SU-DHL-6 (cell line): ENCODE results near the gene SPEF1.

Source experiments
- EZH2phosphoT487 ChIP-seq: fragments of 200-600 bp; sonication (generic), shearing (Covaris generic); conservative IDR thresholded peaks from 2 replicates; pipeline ENCODE4 v1.6.1; 2018; ENCODE audit warnings: mild to moderate bottlenecking, antibody characterized with exemption, low read length, moderate library complexity, mixed read lengths
- TF ChIP-seq, protein P1 (sequence below): fragments of 200-600 bp; sonication (generic); IDR thresholded peaks from one replicate; pipeline ENCODE4 v1.5.1; 2017; ENCODE audit warnings: antibody characterized with exemption, mild to moderate bottlenecking, low read length, moderate library complexity; ENCODE audit not compliant: insufficient read depth, poor library complexity, severe bottlenecking

- TF ChIP-seq, protein P1, sequence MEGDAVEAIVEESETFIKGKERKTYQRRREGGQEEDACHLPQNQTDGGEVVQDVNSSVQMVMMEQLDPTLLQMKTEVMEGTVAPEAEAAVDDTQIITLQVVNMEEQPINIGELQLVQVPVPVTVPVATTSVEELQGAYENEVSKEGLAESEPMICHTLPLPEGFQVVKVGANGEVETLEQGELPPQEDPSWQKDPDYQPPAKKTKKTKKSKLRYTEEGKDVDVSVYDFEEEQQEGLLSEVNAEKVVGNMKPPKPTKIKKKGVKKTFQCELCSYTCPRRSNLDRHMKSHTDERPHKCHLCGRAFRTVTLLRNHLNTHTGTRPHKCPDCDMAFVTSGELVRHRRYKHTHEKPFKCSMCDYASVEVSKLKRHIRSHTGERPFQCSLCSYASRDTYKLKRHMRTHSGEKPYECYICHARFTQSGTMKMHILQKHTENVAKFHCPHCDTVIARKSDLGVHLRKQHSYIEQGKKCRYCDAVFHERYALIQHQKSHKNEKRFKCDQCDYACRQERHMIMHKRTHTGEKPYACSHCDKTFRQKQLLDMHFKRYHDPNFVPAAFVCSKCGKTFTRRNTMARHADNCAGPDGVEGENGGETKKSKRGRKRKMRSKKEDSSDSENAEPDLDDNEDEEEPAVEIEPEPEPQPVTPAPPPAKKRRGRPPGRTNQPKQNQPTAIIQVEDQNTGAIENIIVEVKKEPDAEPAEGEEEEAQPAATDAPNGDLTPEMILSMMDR, result no peak
- no peak for TF ChIP-seq EZH2phosphoT487
These were observed 17.1 kb upstream of the SPEF1 start for GRCh38 chr20:3798373-3798768.
